ENCODE results near the gene SLC23A2.
"Not testable (repeated sequence)": the region's sequence is repeated elsewhere in the genome, so short reads cannot be mapped to it uniquely, and the experiment has no call there.

Gene SLC23A2

DNA sequence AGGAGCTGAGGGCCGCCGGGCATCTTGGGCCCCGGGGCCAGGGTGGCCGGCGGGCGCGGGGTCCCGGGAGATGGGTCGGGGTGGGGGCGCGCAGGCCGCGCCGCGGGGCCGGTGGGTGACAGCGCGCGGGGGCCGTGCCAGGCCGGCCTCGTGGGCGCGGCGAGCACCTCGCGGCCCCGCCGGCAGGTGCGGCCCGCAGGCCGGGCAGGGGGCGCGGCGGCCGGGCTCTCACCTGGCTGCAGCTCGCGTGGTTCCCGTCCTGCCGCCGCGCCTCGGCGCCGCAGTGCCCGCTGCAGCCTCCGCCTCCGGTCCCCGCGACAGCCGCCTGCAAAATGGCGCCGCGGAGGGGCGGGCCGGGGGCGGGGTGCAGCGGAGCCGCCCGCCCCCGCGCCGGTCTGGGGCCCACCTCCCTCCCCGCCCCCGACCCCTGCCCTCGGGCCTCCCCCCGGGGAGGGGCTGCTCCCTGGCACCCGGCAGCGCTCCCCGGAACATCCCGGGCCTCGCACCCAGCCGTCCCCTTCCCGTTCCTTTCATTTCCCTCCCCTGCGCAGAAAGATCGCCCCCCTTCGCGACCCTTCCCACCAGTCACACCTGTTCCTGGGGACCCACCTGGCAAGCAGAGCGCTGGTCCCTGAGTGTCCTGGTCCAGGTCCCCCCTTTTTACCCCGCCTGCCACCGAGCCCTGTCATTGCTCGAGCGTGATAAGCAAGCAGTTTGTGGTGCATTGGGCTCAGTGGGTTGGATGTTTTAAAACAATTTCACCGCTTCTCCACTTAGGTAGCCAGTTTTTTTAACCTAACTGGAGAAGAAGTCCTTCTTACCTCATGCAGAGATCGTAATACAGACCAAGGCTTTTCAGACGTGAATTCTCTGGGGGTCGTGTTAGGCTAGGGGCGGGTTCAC is at the start of gene SLC23A2:
SLC23A2 (minus strand) TSS at position 337 of the 903 bp plus-strand sequence. CDS start 68,948 bp downstream, outside the sequence.
- peaks cover 38% of the 10 kb centered on the region for H3K4me1 Mint-ChIP-seq (ENCODE audit: low read depth)
- peak within 1 kb of the TSS; percentile 87 for H3K4me3 Mint-ChIP-seq
- no peaks in the 10 kb centered on the region for H3K27me3 Mint-ChIP-seq
- H3K9me3 Mint-ChIP-seq: no peaks in the 10 kb centered on the region
- H3K27ac Mint-ChIP-seq: peak within 1 kb of the TSS; percentile 90
- DNase-seq: peak; percentile 74
- peaks cover 6% of the 10 kb centered on the region for H3K36me3 Mint-ChIP-seq (ENCODE audit: low read depth)

DNA sequence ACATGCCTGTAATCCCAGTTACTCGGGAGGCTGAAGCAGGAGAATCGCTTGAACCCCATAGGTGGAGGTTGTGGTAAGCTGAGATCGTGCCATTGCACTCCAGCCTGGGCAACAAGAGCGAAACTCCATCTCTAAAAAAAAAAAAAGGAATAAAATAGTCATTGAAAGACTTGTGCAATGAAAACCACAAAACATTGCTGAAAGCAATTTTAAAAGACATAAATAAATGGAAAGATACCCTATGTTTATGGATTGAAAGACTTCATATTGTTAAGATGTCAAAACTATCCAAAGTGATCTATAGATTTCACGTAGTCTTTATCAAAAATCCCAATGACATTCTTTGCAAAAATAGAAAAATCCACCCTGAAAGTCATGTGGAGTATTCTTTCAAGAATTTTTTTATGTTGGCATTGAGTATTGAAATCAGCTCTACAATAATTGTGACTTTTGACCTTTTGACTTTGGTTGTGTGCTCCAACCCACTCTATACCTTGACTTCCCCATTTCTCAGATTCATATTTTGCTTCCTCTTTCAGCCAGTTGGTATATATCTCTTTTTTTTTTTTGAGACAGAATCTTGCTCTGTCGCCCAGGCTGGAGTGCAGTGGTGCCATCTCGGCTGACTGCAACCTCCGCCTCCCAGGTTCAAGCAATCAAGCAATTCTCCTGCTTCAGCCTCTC is 45.5 kb upstream of the SLC23A2 start:
- Mint-ChIP-seq H3K27ac (no peak overlapping the region), H3K4me3 (no peak overlapping the region), H3K36me3 (ENCODE audit: low read depth) (no peaks in the 10 kb centered on the region), H3K9me3 (no peaks in the 10 kb centered on the region), H3K27me3 (no peaks in the 10 kb centered on the region), H3K4me1 (ENCODE audit: low read depth) (no peaks in the 10 kb centered on the region)
- DNase-seq: no peak

DNA sequence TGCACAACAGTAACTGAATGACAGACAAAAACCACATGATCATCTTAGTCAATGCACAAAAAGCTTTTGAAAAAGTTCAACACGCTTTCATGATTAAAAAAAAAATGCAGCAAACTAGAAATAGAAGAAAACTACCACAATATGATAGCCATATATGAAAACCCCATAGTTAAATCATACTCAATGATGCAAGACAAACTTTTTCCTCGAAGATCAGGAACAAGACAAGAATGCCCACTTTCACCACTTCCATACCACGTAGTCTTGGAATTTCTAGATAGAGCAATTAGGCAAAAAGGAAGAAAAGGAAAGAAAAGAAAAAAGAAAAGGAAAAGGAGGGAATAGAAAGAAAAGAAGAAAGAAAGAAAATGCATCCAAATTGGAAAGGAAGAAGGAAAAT is 44.6 kb upstream of the SLC23A2 start:
- DNase-seq: no peak
- H3K36me3 Mint-ChIP-seq (ENCODE audit: low read depth): no peaks in the 10 kb centered on the region
- H3K9me3 Mint-ChIP-seq: no peaks in the 10 kb centered on the region
- no peak overlapping the region for H3K27ac Mint-ChIP-seq
- H3K27me3 Mint-ChIP-seq: no peaks in the 10 kb centered on the region
- H3K4me1 Mint-ChIP-seq (ENCODE audit: low read depth): no peaks in the 10 kb centered on the region
- no peak overlapping the region for H3K4me3 Mint-ChIP-seq

DNA sequence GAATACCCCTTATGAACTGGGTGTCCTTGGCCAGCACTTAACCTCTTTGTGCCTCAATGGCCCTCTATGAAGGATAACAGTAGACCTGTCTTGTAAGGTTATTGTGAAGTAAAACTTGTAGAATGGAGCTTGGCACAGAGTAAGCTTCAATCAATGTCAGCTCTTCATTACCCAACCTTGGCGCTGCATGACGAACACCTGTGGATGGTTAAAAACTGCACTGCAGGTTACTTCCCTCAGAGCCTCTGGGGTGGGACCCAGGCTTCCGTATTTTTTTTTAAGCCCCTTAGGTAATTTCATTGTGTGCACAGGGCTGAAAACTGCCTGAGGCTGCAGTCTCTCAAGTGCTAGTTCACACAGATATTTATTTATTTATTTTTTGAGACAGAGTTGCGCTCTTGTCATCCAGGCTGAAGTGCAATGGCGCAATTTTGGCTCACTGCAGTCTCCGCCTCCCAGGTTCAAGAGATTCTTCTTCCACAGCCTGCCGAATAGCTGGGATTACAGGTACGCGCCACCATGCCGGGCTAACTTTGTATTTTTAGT is 42.8 kb upstream of the SLC23A2 start:
- Mint-ChIP-seq H3K4me1 (ENCODE audit: low read depth) (peaks cover 7% of the 10 kb centered on the region), H3K27ac (no peak overlapping the region), H3K9me3 (no peaks in the 10 kb centered on the region), H3K36me3 (ENCODE audit: low read depth) (no peaks in the 10 kb centered on the region), H3K27me3 (no peaks in the 10 kb centered on the region), H3K4me3 (no peak overlapping the region)
- no peak for DNase-seq

DNA sequence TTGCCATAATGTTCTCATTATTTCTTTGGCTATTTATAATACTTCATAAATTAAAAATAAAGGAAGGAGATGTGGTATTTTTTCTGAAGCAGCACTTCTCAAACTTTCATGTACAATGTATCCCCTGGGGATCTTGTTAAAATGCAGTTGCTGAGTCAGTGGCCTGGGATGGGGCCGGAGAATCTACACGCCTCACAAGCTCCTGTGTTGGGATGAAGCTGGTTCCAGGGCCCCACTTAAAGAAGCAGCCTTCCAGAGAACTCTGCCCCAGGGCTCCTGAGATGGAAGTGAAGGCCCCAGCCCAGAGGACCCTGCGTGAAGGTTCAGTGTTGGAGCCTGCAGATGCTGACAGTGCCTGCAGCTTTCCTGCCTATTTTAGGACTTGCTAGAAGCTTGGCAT is 40.1 kb upstream of the SLC23A2 start:
- no peaks in the 10 kb centered on the region for H3K36me3 Mint-ChIP-seq (ENCODE audit: low read depth)

DNA sequence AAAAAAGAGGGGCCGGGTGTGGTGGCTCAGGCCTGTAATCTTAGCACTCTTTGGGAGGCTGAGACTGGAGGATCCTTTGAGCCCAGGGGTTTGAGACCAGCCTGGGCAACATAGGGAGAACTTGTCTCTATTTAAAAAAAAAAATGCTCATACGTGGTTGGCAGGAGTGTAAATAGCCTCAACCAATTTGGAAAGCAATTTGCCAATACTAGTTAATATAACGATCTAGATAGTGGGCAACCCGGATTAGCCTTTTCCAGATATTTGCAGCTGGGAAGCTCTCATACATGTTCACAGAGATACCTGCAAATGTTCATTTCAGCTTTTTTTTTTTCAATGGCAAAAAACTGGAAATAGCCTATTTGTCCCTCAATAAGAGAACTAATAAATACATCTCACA is 39.0 kb upstream of the SLC23A2 start:
- no peak overlapping the region for H3K4me3 Mint-ChIP-seq
- H3K27me3 Mint-ChIP-seq: no peaks in the 10 kb centered on the region
- H3K9me3 Mint-ChIP-seq: no peaks in the 10 kb centered on the region
- H3K4me1 Mint-ChIP-seq (ENCODE audit: low read depth): peaks cover 13% of the 10 kb centered on the region
- H3K27ac Mint-ChIP-seq: no peak overlapping the region
- no peak for DNase-seq
- no peaks in the 10 kb centered on the region for H3K36me3 Mint-ChIP-seq (ENCODE audit: low read depth)

More for the DNA sequence above, 40.1 kb upstream of the SLC23A2 start:
- Mint-ChIP-seq H3K4me1 (ENCODE audit: low read depth) (peaks cover 13% of the 10 kb centered on the region), H3K27me3 (no peaks in the 10 kb centered on the region), H3K27ac (no peak overlapping the region), H3K4me3 (no peak overlapping the region), H3K9me3 (no peaks in the 10 kb centered on the region)
- DNase-seq: no peak

DNA sequence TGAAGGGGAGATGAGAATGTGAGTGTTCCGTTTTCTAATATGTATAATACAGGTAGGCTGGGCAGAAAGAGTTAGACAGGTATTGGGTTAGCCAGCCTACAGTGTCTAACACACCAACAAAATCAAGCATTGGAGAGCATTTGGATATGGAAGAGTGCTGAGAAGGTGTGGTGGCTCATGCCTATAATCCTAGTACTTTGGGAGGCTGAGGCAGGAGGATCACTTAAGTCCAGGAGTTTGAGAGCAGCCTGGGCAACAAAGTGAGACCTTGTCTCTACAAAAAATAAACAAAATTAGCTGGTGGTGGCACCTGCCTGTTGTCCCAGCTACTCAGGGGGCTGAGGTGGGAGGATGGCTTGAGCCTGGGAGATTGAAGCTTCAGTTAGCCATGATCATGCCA is 38.6 kb upstream of the SLC23A2 start:
- Mint-ChIP-seq H3K27ac (no peak overlapping the region), H3K9me3 (no peaks in the 10 kb centered on the region), H3K36me3 (ENCODE audit: low read depth) (no peaks in the 10 kb centered on the region)

DNA sequence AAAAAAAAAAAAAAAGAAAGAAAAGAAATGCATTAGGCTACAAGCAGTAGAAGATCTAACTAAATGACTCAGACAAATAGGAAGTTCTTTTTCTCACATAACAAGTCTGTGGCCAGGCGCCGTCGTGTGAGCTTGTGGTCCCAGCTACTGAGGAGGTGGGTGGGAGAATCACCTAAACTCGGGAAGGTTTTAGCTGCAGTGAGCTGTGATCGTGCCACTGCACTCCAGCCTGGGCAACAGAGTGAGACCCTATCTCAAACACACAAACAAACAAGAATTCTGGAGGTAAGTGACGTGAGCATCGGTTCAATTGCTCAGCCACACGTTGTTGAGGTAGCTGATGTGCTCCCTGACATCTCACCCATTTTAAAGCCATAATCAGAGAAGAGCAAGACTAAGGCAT is 37.9 kb upstream of the SLC23A2 start:
- no peak overlapping the region for H3K4me3 Mint-ChIP-seq
- peak overlapping the region; percentile 26 for H3K27ac Mint-ChIP-seq
- H3K27me3 Mint-ChIP-seq: no peaks in the 10 kb centered on the region
- H3K4me1 Mint-ChIP-seq (ENCODE audit: low read depth): peaks cover 13% of the 10 kb centered on the region
- DNase-seq: peak; percentile 59
- no peaks in the 10 kb centered on the region for H3K36me3 Mint-ChIP-seq (ENCODE audit: low read depth)
- H3K9me3 Mint-ChIP-seq: no peaks in the 10 kb centered on the region

More for the DNA sequence above, 38.6 kb upstream of the SLC23A2 start:
- Mint-ChIP-seq H3K4me1 (ENCODE audit: low read depth) (peaks cover 13% of the 10 kb centered on the region), H3K4me3 (no peak overlapping the region), H3K27me3 (no peaks in the 10 kb centered on the region)
- DNase-seq: no peak

DNA sequence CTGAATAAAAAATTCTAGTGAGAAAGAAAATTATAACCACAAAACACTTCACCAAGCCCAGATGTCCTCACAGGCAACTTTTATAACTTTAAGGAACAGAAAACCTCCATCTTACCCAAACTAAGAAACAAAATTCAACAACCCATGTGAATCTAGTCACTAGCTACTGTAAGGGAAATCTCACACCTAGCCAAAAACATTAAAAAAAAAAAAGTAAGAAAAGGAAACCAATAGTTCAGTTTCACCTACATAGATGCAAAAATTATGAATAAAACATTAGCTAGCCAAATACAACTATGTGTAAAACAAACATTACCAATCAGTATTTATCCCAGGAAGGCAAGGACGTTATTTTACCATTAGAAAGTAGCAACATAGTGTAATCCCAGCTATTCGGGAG is 35.5 kb upstream of the SLC23A2 start:
- no peaks in the 10 kb centered on the region for H3K9me3 Mint-ChIP-seq
- H3K4me1 Mint-ChIP-seq (ENCODE audit: low read depth): peaks cover 13% of the 10 kb centered on the region
- H3K27ac Mint-ChIP-seq: no peak overlapping the region
- no peaks in the 10 kb centered on the region for H3K27me3 Mint-ChIP-seq
- no peak overlapping the region for H3K4me3 Mint-ChIP-seq
- H3K36me3 Mint-ChIP-seq (ENCODE audit: low read depth): no peaks in the 10 kb centered on the region
- no peak for DNase-seq

DNA sequence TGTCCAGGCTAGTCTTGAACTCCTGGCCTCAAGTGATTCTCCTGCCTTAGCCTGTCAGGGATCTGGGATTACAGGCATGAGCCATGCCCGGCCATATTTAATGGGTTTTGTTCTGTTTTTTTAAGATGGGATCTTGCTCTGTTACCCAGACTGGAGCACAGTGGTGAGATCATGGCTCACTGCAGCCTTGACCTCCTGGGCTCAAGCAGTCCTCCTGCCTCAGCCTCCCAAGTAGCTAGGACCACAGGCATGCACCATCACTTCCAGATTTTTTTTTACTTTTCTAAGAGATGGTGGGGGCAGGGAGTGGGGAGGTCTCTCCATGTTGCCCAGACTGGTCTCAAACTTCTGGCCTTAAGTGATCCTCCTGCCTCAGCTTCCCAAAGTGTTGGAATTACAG is 34.2 kb upstream of the SLC23A2 start:
- H3K4me1 Mint-ChIP-seq (ENCODE audit: low read depth): peaks cover 13% of the 10 kb centered on the region
- H3K9me3 Mint-ChIP-seq: not testable (repeated sequence)

DNA sequence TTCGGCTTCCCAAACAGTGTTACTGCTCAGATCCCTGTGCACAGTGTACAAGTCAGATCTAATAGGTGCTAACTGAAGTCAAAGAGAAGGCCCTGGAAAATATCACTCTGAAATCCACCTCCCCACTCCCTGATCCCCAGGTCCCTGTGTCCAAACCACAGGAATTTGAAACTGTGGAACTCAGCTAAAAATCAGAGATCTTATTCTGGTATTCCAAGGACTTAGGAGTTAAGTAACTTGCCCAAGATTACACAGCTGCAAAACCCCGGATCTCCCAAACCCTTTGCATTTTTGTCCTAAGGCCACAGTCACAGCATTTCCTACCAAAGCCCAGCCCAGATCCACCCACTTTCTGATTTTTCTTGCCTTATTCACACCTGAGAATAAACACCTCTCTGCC is 32.3 kb upstream of the SLC23A2 start:
- Mint-ChIP-seq H3K4me3 (no peak overlapping the region), H3K27ac (no peak overlapping the region), H3K27me3 (no peaks in the 10 kb centered on the region), H3K4me1 (ENCODE audit: low read depth) (peaks cover 3% of the 10 kb centered on the region), H3K36me3 (ENCODE audit: low read depth) (no peaks in the 10 kb centered on the region), H3K9me3 (no peaks in the 10 kb centered on the region)
- DNase-seq: no peak

More for the DNA sequence above, 34.2 kb upstream of the SLC23A2 start:
- H3K4me3 Mint-ChIP-seq; DNase-seq; H3K27me3 Mint-ChIP-seq; H3K36me3 Mint-ChIP-seq (ENCODE audit: low read depth); H3K27ac Mint-ChIP-seq: not testable (repeated sequence)

DNA sequence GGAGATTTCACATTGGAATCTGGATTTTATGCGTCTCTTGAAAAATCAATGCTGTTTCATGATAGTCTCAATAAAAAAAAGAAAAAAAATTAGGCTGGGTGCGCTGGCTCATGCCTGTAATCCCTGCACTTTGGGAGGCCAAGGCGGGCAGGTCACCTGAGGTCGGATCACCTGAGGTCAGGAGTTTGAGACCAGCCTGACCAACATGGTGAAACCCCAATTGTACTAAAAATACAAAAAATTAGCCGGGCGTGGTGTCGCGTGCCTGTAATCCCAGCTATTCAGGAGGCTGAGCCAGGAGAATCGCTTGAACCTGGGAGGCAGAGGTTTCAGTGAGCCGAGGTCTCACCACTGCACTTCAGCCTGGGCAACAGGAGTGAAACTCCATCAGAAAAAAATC is 30.4 kb upstream of the SLC23A2 start:
- not testable (repeated sequence) for H3K9me3 Mint-ChIP-seq; H3K4me1 Mint-ChIP-seq (ENCODE audit: low read depth); H3K27me3 Mint-ChIP-seq; H3K4me3 Mint-ChIP-seq; H3K36me3 Mint-ChIP-seq (ENCODE audit: low read depth); H3K27ac Mint-ChIP-seq; DNase-seq

DNA sequence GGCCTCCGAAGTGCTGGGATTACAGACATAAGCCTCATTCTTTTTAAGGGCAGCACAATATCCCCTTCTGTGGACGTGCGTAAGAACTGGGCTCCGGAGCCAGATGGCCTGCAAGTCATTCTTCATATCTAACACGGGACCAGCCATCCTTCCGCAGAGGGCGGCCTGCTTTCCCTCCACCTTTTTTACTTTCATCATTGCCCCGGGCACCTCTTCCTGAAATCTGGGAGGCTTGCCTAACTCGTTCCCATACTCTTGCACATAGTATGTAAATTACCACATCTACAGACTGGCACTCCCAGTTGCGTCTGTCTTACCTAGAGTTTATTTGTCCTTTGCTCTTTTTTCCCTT is 29.9 kb upstream of the SLC23A2 start:
- Mint-ChIP-seq H3K4me3 (no peak overlapping the region), H3K27ac (no peak overlapping the region), H3K4me1 (ENCODE audit: low read depth) (no peaks in the 10 kb centered on the region), H3K27me3 (no peaks in the 10 kb centered on the region), H3K9me3 (no peaks in the 10 kb centered on the region), H3K36me3 (ENCODE audit: low read depth) (no peaks in the 10 kb centered on the region)
- DNase-seq: no peak

DNA sequence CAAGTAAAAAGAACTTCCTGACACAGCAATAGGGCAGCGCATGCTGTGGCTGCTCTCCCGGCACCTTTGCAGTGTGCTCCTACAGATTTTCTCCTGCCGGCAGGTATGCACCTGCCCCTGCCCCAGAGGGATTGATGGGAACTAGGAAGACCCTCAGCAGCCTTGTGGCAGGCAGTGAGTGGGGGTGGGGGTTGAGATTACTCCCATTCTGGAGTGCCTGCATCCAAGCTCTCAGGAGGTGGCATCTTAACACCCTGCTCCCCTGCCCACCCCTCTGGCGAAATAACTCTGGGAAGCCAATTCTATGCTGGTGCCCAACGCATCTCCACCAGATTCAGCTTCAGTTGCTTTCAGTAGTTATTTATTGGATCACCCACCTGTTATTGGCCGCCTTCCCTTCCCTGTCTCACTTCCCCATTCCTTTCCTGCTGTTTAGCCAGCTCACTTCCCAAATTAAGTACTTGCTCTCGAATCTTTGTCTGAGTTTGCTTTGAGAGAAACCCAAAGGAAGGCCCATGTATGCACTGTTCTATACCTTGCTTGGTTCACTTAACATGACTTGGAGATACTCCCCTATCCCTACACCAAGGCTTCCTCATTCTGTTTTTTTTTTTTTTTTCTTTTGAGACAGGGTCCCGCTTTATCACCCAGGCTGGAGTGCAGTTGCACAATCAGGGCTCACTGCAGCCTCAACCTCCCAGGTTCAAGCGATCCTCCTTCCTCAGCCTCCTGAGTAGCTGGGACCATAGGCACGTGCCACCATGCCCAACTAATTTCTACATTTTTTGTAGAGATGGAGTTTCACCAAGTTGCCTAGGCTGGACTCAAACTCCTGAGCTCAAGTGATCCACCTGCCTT is 29.3 kb upstream of the SLC23A2 start:
- no peaks in the 10 kb centered on the region for H3K27me3 Mint-ChIP-seq
- H3K9me3 Mint-ChIP-seq: no peaks in the 10 kb centered on the region
- no peaks in the 10 kb centered on the region for H3K36me3 Mint-ChIP-seq (ENCODE audit: low read depth)
- H3K27ac Mint-ChIP-seq: no peak overlapping the region
- H3K4me3 Mint-ChIP-seq: no peak overlapping the region
- DNase-seq: no peak
- H3K4me1 Mint-ChIP-seq (ENCODE audit: low read depth): no peaks in the 10 kb centered on the region
